ENCODE data around the gene ADAMTS16. TPM values are rescaled to one million over a fixed set of nuclear protein-coding genes. Genes with fewer than 3 reads are reported as not detected.

Gene ADAMTS16
- polyA plus RNA-seq (2011; rRNA removed) (0.04 and 0.05 TPM in 2 replicates), polyA minus RNA-seq (2011; rRNA and poly(A)+ RNA removed) (0.09 and 0.10 TPM in 2 replicates)

GRCh38 chr5:5139777-5140478, at the start of gene ADAMTS16:
Gene ADAMTS16, plus strand, starts transcription at chr5:5140330. Its CDS starts 138 bp downstream, at chr5:5140468.
- DNase-seq (ENCODE audit: low read depth): no peak
- Histone ChIP-seq H3K36me3 (ENCODE audit: control insufficient read depth, insufficient read depth, low read length) (no peaks in the 10 kb centered on the region), H3K27me3 (ENCODE audit: control insufficient read depth, insufficient read depth, low read length) (peaks cover 14% of the 10 kb centered on the region), H3K4me3 (ENCODE audit: low read depth, low read length) (no peak within 1 kb of the TSS; the same call in 1 of the 2 replicates)
- ChIA-PET POLR2A (no interaction called here), CTCF (interaction anchor here (0.7 to 2.5 kb wide), 10 partner anchors 167 to 1254 kb away, joined by 3 to 25 read pairs (median 4); no protein-coding TSS in a partner anchor)
- no peak for TF ChIP-seq CTCF (IDR thresholded peaks at IDR 0.05; ENCODE audit: insufficient read depth, low read depth, low read length)

GRCh38 chr5:5092149-5092548, 48.0 kb upstream of the ADAMTS16 start:
- ChIA-PET POLR2A (no interaction called here), CTCF (no interaction called here)
- DNase-seq (ENCODE audit: low read depth): no peak
- H3K27me3 ChIP-seq (ENCODE audit: control insufficient read depth, insufficient read depth, low read length): no peaks in the 10 kb centered on the region
- H3K36me3 ChIP-seq (ENCODE audit: control insufficient read depth, insufficient read depth, low read length): no peaks in the 10 kb centered on the region
- TF ChIP-seq CTCF (IDR thresholded peaks at IDR 0.05; ENCODE audit: insufficient read depth, low read depth, low read length): no peak
- no peak overlapping the region for H3K4me3 ChIP-seq (ENCODE audit: low read depth, low read length)

GRCh38 chr5:5100635-5101034, 39.5 kb upstream of the ADAMTS16 start:
- H3K36me3 ChIP-seq (ENCODE audit: control insufficient read depth, insufficient read depth, low read length): no peaks in the 10 kb centered on the region
- H3K4me3 ChIP-seq (ENCODE audit: low read depth, low read length): no peak overlapping the region
- H3K27me3 ChIP-seq (ENCODE audit: control insufficient read depth, insufficient read depth, low read length): no peaks in the 10 kb centered on the region
- no peak for TF ChIP-seq CTCF (IDR thresholded peaks at IDR 0.05; ENCODE audit: insufficient read depth, low read depth, low read length)
- ChIA-PET POLR2A (no interaction called here), CTCF (no interaction called here)
- no peak for DNase-seq (ENCODE audit: low read depth)

- ChIA-PET POLR2A (no interaction called here), CTCF (interaction anchor here (0.6 kb wide), 1 partner anchor 68 kb away, joined by 3 read pairs; no protein-coding TSS in a partner anchor)
- no peaks in the 10 kb centered on the region for H3K27me3 ChIP-seq (ENCODE audit: control insufficient read depth, insufficient read depth, low read length)
- H3K36me3 ChIP-seq (ENCODE audit: control insufficient read depth, insufficient read depth, low read length): no peaks in the 10 kb centered on the region
- H3K4me3 ChIP-seq (ENCODE audit: low read depth, low read length): no peak overlapping the region
- no peak for TF ChIP-seq CTCF (IDR thresholded peaks at IDR 0.05; ENCODE audit: insufficient read depth, low read depth, low read length)
- DNase-seq (ENCODE audit: low read depth): no peak
Measured at GRCh38 chr5:5101676-5102075, 38.5 kb upstream of the ADAMTS16 start.

GRCh38 chr5:5103245-5103644, 36.9 kb upstream of the ADAMTS16 start:
- POLR2A ChIA-PET: no interaction called here
- CTCF ChIA-PET: no interaction called here
- Histone ChIP-seq H3K4me3 (ENCODE audit: low read depth, low read length) (no peak overlapping the region), H3K27me3 (ENCODE audit: control insufficient read depth, insufficient read depth, low read length) (no peaks in the 10 kb centered on the region), H3K36me3 (ENCODE audit: control insufficient read depth, insufficient read depth, low read length) (no peaks in the 10 kb centered on the region)
- no peak for DNase-seq (ENCODE audit: low read depth)
- TF ChIP-seq CTCF (IDR thresholded peaks at IDR 0.05; ENCODE audit: insufficient read depth, low read depth, low read length): no peak
